HG02610 (cell line): Measurements from ENCODE around the gene SFMBT2.
"Not testable (repeated sequence)": the region's sequence is repeated elsewhere in the genome, so short reads cannot be mapped to it uniquely, and the experiment has no call there.

Experiments used
- ATAC-seq: cut with Tn5 transposase; IDR thresholded peaks from one replicate; pipeline ENCODE4 v1.9.1; 2021; ENCODE audit warnings: mild to moderate bottlenecking, moderate library complexity; ENCODE audit not compliant: unreplicated experiment

Gene SFMBT2

GRCh38 chr10:7239312-7239985 is 171.4 kb downstream of the SFMBT2 start:
- peak; percentile 86 for ATAC-seq

DNA sequence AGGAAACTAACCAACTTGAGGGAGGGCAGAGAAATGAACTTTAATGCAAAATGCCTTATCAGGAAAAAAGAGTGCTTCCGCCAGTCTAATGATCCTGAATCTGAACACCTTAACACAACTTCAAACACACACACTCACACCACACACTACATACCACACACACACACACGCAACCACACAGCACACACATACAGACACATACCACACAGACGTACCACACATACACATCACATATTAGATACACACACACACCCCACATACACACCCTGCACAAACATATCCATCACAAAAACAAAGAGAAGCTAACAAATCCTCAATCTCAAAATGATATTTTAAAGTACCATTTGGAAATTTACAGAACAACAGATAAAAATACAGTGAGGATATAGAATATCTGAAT is 175.5 kb downstream of the SFMBT2 start:
- no peak for ATAC-seq

- no peak for ATAC-seq
Measured at GRCh38 chr10:7234109-7234508, 176.7 kb downstream of the SFMBT2 start.

- no peak for ATAC-seq
Measured at GRCh38 chr10:7233259-7233991, 177.4 kb downstream of the SFMBT2 start.

GRCh38 chr10:7231509-7232414 is 179.1 kb downstream of the SFMBT2 start:
- no peak for ATAC-seq

- no peak for ATAC-seq
Measured at GRCh38 chr10:7230951-7231350, 179.9 kb downstream of the SFMBT2 start.

GRCh38 chr10:7230036-7230435 is 180.8 kb downstream of the SFMBT2 start:
- ATAC-seq, result no peak

DNA sequence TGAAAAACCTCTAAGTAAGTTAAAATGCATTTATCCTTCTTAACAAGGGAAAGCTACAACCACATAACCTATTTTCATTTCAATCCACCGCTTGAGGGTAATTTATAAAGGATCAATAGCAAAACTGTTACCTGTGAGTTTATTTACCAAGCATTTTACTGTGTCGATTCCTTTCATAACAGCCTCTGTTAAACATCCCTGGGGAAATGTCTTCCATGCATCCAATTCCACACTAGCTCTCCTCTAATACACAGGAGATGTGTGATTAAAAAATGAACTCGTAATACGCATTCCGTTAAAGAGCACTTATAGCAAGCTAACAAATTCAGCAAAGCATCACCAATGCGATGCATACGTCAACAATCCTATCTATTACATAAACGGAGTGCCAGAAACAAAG is 185.7 kb downstream of the SFMBT2 start:
- no peak for ATAC-seq

DNA sequence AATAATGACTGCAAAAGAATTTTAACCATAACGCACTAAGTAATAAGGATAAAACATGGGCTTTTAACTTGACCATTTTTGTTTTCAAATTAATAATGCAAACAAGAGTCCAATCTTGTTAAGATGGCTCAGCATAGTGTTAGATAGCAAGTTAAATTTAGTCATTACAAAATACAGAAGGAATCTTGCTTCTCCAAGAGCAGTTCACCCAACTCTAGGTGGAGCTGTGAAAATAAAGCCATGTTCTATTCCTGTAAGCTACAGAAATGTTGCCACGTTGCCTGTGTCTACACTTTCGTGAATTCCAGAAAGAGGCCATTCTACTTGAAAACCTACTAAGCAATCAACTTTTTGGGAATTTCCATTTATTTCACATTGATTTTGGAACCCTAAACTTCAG is 191.9 kb downstream of the SFMBT2 start:
- no peak for ATAC-seq

- ATAC-seq, result not testable (repeated sequence)
Measured at GRCh38 chr10:7212696-7213095, 198.1 kb downstream of the SFMBT2 start.

- no peak for ATAC-seq
Measured at GRCh38 chr10:7211857-7212577, 198.8 kb downstream of the SFMBT2 start.

DNA sequence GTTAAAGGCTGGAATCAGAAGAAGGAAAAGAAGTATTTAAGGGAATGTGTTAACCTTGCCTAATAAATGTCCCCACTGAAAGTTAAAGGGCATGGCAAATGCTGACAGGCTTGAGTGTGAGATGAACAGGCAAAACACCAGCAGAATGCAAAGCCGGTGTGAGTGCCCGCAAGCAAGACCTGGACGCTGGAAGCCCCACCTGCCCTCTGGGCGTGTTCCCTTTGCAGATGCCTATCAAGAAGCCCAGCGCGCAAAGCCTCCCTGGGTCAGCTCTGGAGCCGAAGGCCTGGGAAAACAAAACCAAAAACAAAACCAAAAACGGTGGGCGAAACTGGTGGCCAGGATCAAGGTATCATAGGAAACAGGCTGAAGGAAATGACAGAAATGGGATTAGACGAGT is 200.3 kb downstream of the SFMBT2 start:
- no peak for ATAC-seq

- ATAC-seq, result no peak
Measured at GRCh38 chr10:7209458-7209857, 201.4 kb downstream of the SFMBT2 start.

DNA sequence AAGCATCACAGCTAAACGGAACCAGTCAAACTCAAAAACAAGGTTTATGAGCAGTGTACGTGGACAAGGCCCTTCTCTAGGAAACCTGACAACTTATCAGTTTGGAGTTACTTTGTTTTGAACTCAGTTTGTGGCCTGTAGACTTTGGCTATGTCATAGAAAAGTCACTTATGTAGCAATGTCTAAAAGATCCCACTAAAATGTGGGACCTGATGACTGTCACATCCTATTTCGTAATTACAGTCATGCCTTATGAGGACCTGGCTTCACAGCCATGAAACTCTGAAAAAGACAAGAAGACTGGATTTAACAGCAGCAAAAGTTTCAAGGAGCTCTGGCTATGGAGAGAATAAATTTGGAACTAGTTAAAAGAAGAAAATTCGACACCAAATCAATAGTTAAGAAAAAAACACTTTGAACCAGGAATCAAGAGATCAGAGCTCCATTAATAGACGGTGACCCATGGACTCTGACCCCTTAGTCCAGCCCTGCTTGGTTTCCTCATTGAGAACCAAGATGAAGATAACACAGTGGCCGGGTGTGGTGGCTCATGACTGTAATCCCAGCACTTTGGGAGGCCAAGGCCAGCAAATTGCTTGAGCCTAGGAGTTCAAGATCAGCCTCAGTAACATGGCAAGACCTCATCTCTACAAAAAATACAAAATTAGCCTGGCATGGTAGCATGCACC is 204.3 kb downstream of the SFMBT2 start:
- no peak for ATAC-seq

DNA sequence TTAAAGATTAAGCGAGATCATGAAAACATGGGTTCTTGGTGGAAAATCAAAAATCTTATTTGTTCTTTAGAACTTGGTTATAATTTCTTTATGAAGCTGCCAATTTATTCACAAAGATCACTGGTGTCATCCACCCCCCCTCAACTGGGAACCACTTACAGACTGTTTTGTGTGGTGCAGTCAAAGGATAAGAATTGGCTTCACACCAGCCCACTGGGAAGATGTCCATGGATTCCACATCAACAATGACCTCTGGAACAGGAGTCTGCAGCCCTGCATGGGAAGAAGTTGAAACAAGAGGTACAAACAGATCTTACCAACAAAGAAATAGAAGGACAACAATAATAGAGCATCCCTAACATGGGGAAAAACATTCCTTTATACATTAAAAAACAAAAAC is 205.2 kb downstream of the SFMBT2 start:
- no peak for ATAC-seq

- no peak for ATAC-seq
Measured at GRCh38 chr10:7202793-7203355, 208.0 kb downstream of the SFMBT2 start.

- no peak for ATAC-seq
Measured at GRCh38 chr10:7199152-7199760, 211.6 kb downstream of the SFMBT2 start.

DNA sequence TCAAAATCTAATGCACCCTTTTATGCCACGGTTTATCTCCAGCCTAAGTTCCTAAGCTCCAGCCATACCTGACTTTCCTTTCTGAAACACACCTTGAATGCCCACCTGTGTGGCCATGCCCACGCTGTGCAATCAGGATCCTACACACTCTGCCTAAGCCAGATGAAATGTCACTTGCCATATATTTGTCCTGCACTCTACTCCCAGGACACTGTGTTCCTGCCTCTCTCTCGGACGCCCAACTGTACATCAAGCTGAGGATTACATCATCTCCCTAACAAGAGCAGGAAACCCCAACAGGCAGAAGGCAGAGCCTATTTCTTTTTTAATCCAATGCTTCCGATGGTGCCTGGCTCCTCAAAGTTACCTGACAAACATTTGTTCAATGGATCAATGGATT is 214.6 kb downstream of the SFMBT2 start:
- ATAC-seq, result no peak

DNA sequence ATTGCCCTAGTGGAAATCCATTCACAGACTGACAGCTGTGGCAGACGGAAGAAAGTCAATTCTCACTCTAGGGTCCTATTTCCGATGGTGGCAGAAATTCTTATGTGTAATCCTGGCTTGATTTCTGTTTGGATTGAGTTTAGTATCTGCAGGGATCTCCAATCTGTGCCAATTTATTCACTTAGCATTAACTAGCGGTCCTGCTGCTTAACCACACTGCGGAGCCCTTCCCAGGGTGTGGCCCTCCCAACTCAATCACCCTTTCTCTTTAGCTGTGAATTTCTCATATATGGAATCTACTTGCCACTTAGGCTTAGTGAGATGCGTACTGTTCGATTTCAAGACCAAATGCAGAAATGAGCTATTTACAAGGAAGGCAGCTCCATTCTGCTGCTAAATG is 215.7 kb downstream of the SFMBT2 start:
- no peak for ATAC-seq

- no peak for ATAC-seq
Measured at GRCh38 chr10:7194571-7194970, 216.3 kb downstream of the SFMBT2 start.
